LHCN-M2 (cell line): Measurements from ENCODE around the gene FNDC3B. TPM values are rescaled to one million over a fixed set of nuclear protein-coding genes. Genes with fewer than 3 reads are reported as not detected.

Experiments used
- DNase-seq: peaks from one replicate; pipeline ENCODE4 v3.0.0-alpha.2; 2012; ENCODE audit warnings: low read depth
- total RNA-seq: library from RNA; depleted of rRNA; stranded (reverse); fragments of >200 nt; gene quantifications from 2 replicates; pipeline ENCODE4 v1.2.3, GENCODE V29; 2014

FNDC3B gene
- total RNA-seq, 1 experiment from 2014 or later: 40.4 TPM

DNA sequence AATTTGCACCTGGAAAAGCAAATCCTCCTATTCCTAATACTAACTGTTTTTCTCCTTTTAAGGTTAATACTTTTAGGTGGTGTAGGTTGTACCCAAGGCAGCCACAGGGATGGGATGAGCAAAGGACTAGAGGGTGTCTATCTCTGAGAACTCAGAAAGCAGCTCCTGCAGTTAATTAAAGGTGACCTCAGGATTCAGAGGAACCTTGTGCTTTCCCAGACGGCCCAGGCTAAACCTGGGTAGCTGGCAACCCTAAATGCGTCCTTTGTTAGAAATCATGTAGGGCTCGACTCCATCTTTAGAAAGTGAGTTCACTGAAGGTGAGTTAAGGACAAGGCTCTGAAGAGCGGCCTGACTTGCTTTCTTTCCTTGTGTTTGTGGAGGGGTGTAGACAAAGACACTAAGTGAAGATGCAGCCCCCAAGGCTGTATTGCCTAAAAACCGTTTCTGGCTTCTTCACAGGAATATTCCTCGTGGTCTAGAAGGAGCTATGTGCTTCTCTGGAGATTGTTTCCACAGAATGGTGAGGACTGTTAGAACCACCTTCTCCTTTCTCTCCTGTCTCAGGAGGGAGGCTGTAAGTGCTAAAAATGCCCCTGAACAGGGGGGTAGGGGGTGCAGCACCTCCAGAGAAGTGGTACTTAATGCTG, 14.9 kb downstream of the FNDC3B start:
- no peak for DNase-seq

DNA sequence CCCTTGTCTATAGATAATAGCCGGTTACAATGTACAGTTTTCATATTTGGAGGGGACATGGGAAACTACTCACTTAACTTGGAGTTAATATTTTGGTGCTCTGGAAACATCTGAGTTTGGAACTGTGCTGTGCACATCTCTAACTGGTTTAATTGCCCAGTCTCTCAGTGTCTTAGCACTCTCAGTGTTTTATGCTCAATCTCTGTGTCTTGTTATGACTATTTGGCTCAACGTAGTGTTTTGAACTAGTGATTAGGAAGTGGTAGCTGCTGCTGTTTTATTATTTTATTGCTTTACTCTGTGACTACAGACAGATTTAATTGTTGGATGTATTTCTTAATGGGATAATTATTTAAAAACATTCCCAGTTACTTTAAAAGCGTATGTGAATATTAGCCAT, 17.0 kb downstream of the FNDC3B start:
- DNase-seq: no peak

DNA sequence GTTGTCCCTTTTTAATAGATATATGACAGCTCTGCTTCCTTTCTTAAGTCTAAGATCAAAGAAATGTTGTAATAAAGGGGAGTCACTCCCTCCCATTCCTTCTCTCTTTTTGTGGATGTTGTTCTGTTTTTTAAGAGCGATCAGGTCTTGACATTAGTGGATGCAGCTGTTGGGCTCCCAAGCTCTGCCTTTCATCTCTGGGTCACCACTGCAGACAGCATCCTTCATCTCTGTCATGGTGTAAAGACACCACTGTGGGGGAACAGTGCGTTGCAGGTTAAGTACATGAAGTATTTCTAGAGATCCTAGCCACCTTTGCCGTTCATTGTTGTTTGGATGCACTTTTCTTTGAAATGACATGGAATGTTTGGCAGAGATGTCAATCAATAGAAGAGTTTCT, 17.7 kb downstream of the FNDC3B start:
- DNase-seq: no peak

DNA sequence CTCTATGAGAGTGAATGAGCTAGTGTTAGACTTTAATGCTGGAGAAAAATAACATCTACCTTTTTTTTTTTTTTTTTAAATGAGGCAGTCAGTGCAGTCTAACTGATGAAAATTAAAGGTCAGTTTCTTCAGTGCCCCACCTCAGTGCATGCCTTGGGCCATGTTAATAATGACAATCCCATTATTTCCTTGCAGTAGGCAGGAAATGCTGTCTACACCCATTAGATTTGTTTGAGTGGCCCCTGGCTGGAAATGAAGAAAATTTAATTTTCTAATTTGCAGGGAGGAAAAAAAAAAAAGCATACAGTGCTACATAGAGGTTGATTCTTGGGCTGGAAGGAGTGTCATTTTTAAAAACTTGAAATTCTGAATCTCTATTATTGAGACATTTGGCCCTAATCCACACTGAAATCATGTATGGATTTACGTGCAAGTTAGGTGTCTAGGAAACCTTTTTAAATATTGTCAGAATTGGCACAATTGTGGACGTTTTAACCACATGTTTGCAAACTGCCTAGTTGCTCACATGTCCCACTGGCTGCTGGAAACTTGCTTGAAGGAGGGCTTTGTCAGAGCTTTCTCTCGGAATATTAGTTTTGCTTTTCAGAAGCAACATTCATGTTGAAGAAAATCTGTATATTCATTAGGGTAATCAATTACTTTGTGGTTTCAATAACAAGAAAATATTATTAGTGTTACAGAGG, 18.4 kb downstream of the FNDC3B start:
- no peak for DNase-seq

GRCh38 chr3:172059532-172059931, 20.2 kb downstream of the FNDC3B start:
- no peak for DNase-seq

GRCh38 chr3:172060234-172060633, 20.9 kb downstream of the FNDC3B start:
- DNase-seq: no peak

- no peak for DNase-seq
Observed at GRCh38 chr3:172061724-172062184, 22.4 kb downstream of the FNDC3B start.

DNA sequence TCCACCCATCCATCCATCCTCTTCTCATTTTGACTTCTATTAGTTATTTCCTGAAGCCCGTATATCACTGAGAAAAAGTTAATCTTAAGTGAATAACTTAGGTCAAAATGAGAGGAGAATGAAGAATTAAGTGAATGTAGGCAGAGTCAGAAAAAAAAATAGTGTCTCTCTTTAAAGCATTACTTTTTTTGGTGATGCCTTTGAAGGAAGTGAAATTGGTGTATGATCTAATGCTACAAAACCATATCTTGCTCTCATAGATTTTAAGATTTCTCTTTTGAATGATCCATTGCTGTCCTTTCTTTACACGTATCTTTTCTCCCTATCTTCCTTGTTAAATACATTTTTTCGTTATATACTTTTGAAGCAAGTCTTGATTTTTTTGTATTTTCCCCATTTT, 23.4 kb downstream of the FNDC3B start:
- no peak for DNase-seq

DNA sequence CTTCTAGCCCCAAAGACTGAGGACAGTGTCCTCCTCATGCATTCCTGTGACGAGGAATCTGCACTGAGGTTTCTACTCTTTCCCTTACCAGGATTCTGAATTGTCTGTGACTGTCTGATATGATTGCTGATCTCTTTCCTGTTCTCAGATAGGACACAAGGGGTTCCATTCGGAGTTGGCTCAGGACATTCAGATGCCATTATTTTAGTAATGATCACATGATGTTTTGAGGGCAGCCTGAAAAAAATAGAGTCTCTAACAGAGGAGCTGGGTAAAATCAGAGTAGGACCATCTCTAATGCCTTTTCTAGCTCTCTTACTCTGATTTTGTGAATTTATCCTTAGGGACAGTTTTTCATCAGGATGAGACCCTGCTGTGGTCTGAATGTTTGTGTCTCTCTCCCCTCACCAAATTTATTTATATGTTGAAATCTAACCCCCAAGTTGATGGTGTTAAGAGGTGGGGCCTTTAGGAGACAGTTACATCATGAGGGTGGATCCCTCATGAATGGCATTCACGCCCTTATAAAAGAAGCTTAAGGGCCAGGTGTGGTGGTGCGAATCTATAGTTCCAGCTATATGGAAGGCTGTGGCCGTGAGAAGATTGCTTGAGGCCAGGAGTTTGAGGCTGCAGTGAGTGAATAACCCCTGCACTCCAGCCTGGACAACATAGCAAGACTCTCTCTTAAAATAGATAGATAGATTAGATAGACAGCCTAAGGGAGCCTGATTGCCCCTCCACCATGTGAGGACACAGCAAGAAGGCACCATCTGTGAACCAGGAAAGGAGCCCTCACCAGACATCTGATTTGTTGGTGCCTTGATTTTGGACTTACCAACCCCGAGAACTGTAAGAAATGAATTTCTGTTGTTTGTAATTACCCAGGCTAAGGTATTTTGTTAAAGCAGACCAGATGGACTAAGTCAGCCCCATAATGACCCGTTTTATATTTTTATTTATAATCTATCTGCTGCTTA, 24.4 kb downstream of the FNDC3B start:
- no peak for DNase-seq

DNA sequence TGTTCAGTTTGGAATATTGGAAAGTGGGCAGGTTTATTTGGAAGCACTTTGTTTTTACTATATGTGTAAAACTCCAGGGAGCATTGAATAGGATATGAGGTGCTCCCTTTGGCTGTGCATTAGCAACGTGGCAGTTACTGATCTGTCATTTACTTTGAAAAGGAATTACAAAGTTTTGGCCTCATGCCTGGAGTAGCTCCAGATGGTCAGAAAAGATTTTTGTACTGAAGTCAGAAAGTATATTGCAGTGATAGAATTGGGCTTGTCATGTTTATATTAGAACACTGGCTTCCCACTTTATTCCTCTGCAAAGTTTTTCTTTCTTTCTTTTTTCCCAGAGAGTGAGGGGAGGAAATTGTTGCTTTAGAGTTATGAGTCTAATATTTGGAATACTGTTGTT, 26.1 kb downstream of the FNDC3B start:
- peak; percentile 39 for DNase-seq

GRCh38 chr3:172065967-172066762, 26.8 kb downstream of the FNDC3B start:
- peak; percentile 72 for DNase-seq

DNA sequence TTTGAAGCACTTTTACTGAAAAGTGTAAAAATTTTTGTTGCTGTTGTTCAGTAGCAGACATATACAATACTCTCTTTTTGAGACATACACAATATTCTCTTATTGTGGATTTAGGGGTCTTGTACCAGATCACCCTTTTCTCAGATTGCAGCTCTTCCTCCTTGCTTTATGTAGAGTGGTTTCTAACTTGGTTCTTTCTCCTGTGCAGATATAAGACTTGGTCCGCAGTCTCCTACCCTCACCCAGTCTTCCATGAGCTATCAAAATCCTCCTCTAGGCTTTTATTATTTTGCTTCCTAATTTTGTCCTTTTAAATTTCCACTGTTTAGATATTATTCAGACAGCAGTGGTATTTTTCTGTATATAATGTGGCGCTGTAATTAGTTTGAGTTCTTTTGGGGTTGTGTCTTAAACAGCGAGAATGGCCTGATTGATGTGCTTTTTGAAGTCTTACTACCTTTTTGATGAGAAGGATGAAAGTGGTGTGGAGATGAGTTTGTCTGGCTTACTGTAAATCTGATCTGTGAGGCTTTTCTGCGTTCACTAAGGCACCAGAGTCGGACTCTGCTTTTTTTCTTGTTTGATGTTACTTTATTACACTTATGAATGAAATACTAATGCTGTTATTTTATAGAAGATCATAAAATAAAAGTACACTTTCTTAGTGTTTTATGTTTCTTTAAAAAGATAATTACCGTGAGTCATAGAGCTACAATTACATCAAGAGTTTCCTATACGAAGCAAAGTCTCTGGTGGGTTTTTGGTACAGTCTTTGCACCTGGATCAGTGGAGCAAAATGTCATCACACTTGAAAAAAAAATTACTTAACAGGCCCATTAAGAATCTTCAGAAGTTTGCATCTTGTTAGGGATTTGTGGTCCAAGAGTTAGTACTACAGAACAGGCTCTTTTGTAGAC, 27.8 kb downstream of the FNDC3B start:
- DNase-seq: no peak

- no peak for DNase-seq
Observed at GRCh38 chr3:172067837-172068440, 28.6 kb downstream of the FNDC3B start.

- no peak for DNase-seq
Observed at GRCh38 chr3:172068977-172069376, 29.6 kb downstream of the FNDC3B start.

DNA sequence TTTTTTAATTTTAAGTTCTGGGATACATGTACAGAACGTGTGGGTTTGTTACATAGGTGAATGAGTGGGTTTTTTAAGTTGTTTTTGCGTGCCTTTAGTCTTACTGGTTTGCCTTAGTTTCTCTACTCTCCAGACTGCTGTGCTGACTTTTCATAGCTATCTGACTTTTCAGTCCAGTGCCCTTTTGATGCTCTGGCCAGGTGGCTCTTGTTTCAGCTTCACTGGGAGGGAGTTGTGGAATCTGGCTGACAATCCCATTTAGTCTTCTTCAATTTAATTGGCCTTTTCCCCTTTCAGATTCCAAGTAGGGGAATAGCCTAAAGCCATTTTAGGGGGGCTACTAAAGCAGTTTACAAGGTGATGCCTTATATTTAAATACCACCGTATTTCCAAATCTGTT, 30.1 kb downstream of the FNDC3B start:
- DNase-seq: no peak

DNA sequence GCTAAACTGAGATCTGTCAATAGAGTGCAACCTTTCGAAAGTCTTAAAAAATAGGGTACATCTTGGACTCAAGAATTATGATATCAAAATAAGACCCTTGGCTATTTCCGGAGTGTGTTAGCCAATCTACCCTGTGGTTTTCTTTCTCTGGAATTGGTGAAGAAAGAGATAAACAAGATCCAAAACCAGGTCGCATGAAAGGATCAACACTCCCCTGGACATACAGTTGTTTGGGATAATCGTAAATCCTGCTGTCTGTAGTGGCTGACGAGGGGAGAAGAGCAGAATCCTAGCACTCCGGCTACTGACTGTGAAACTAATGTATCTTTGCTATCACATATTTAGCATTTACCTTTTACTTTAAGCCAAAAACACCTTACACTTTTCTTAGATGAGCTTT, 30.9 kb downstream of the FNDC3B start:
- no peak for DNase-seq

- DNase-seq: no peak
Observed at GRCh38 chr3:172070802-172071201, 31.4 kb downstream of the FNDC3B start.

GRCh38 chr3:172071780-172072330, 32.5 kb downstream of the FNDC3B start:
- DNase-seq: no peak

DNA sequence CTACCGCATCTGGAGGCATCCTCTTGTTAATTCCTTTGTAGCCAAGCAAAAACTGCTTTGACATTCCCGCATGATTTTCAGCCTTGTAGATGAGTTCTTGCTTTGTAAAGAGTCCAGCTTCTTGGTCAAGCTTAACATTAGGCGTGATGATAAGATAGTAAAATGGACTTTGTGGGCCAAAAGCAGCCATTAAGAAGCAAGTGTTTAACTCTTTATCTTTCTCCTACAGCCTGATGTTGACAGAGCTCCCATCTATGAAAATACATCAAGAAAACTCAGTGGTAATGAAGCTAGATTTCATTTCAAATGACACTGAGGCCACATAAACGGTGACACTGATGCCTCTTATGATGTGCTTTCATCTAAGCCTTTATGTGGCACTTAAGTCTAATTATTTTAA, 33.2 kb downstream of the FNDC3B start:
- no peak for DNase-seq
